Breast epithelium (tissue), 4 donors: Measurements from ENCODE around the gene OXER1. TPM values are rescaled to one million over a fixed set of nuclear protein-coding genes. Genes with fewer than 3 reads are reported as not detected.

Source experiments
- DNase-seq, 2 donors: peaks; one replicate each; pipeline ENCODE4 v3.0.0-alpha.2; 2019; ENCODE audit warnings: low spot score in 2 of 2
- H3K27ac ChIP-seq, 2 donors: fragments of 200-600 bp; sonication (generic) in 1 of 2; one replicate each; pipeline ENCODE4 v1.5.1; 2016 to 2019; ENCODE audit warnings: mild to moderate bottlenecking in 1 of 2
- H3K27me3 ChIP-seq, 2 donors: fragments of 200-600 bp; sonication (generic) in 1 of 2; one replicate each; pipeline versions ENCODE4 v1.5.1 to v1.6.0; 2017 to 2019; ENCODE audit warnings: control low read depth in 1 of 2, mild to moderate bottlenecking in 1 of 2
- H3K36me3 ChIP-seq: fragments of 200-600 bp; one replicate; pipeline ENCODE4 v1.5.1; 2019
- H3K4me1 ChIP-seq, 2 donors: fragments of 200-600 bp; sonication (generic); one replicate each; pipeline ENCODE4 v1.5.1; 2016 to 2019; ENCODE audit warnings: control low read depth in 1 of 2
- H3K4me3 ChIP-seq, 3 donors: fragments of 200-600 bp; sonication (generic); 1 replicate in 2 of 3; 2 replicates in 1 of 3; pipeline ENCODE4 v1.5.1; 2016 to 2019; ENCODE audit warnings: mild to moderate bottlenecking in 3 of 3, moderate library complexity in 2 of 3
- H3K9me3 ChIP-seq, 2 donors: fragments of 200-600 bp; sonication (generic) in 1 of 2; one replicate each; pipeline ENCODE4 v1.5.1; 2016 to 2019; ENCODE audit warnings: control low read depth in 1 of 2
- POLR2A ChIP-seq: fragments of 450-650 bp; IDR thresholded peaks from one replicate; pipeline ENCODE4 v1.6.1; 2016; ENCODE audit warnings: antibody characterized with exemption, mild to moderate bottlenecking, moderate library complexity
- POLR2AphosphoS5 ChIP-seq, 3 donors: sonication (generic); formaldehyde crosslinking; IDR thresholded peaks; one replicate each; pipeline ENCODE4 v1.6.1; 2017; ENCODE audit warnings: antibody characterized with exemption in 3 of 3
- intact Hi-C: fragments of 100-400 bp; cut with DNase I; formaldehyde crosslinking; loops from one replicate; pipeline ENCODE4 v1.15.1; 2023; ENCODE audit warnings: low total_unique reads
- total RNA-seq, 3 donors: library from RNA; depleted of rRNA; stranded (reverse); fragments of >200 nt; gene quantifications; one replicate each; pipeline ENCODE4 v1.1.0, GENCODE V29; 2016
- TF ChIP-seq, protein P1 (sequence below), 3 donors: fragments of 450-650 bp; IDR thresholded peaks; one replicate each; pipeline ENCODE4 v1.5.1; 2016 to 2017; ENCODE audit warnings: antibody characterized with exemption in 3 of 3, mild to moderate bottlenecking in 3 of 3, moderate library complexity in 3 of 3

Gene OXER1
- total RNA-seq, 3 donors from 2014 or later: 0.80 to 1.0 (median 0.98) TPM

DNA sequence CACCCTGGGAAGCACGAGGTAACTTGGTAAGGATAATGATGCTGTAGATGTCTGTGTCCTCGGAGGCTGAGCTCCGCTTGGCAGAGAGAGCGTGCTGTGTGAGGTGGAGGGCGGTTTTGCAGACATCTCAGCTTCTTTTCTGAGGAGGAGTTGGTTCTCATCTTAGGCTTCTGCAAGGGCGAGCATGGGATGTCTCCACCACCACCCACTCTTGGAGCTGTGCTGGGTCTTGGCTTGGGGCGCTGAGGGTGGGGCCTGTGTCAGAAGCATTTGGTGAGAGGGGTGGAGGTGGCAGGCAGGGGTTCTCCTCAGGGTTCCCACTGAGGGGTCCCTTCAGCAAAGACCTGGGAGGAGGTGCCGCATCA lies 9.2 kb downstream of the OXER1 start:
- H3K27ac ChIP-seq: no peak overlapping the region
- no peak for DNase-seq
- intact Hi-C loops: no loop called here

GRCh38 chr2:42754021-42754775 lies 9.7 kb downstream of the OXER1 start:
- no peak for DNase-seq
- Histone ChIP-seq H3K4me3 (no peak overlapping the region), H3K27me3 (no peaks in the 10 kb centered on the region), H3K4me1 (no peaks in the 10 kb centered on the region), H3K27ac (no peak overlapping the region), H3K9me3 (no peaks in the 10 kb centered on the region), H3K36me3 (no peaks in the 10 kb centered on the region)
- TF ChIP-seq POLR2AphosphoS5 (IDR thresholded peaks at IDR 0.05) (no peak), POLR2A (no peak)
- TF ChIP-seq, protein P1, sequence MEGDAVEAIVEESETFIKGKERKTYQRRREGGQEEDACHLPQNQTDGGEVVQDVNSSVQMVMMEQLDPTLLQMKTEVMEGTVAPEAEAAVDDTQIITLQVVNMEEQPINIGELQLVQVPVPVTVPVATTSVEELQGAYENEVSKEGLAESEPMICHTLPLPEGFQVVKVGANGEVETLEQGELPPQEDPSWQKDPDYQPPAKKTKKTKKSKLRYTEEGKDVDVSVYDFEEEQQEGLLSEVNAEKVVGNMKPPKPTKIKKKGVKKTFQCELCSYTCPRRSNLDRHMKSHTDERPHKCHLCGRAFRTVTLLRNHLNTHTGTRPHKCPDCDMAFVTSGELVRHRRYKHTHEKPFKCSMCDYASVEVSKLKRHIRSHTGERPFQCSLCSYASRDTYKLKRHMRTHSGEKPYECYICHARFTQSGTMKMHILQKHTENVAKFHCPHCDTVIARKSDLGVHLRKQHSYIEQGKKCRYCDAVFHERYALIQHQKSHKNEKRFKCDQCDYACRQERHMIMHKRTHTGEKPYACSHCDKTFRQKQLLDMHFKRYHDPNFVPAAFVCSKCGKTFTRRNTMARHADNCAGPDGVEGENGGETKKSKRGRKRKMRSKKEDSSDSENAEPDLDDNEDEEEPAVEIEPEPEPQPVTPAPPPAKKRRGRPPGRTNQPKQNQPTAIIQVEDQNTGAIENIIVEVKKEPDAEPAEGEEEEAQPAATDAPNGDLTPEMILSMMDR (IDR thresholded peaks at IDR 0.05): no peak
- intact Hi-C loops: no loop called here

More for the DNA sequence above, 9.2 kb downstream of the OXER1 start:
- Histone ChIP-seq H3K4me1 (no peaks in the 10 kb centered on the region), H3K4me3 (no peak overlapping the region), H3K36me3 (no peaks in the 10 kb centered on the region), H3K27me3 (no peaks in the 10 kb centered on the region), H3K9me3 (no peaks in the 10 kb centered on the region)
- TF ChIP-seq, protein P1 (IDR thresholded peaks at IDR 0.05): no peak
- TF ChIP-seq POLR2A (no peak), POLR2AphosphoS5 (IDR thresholded peaks at IDR 0.05) (no peak)

DNA sequence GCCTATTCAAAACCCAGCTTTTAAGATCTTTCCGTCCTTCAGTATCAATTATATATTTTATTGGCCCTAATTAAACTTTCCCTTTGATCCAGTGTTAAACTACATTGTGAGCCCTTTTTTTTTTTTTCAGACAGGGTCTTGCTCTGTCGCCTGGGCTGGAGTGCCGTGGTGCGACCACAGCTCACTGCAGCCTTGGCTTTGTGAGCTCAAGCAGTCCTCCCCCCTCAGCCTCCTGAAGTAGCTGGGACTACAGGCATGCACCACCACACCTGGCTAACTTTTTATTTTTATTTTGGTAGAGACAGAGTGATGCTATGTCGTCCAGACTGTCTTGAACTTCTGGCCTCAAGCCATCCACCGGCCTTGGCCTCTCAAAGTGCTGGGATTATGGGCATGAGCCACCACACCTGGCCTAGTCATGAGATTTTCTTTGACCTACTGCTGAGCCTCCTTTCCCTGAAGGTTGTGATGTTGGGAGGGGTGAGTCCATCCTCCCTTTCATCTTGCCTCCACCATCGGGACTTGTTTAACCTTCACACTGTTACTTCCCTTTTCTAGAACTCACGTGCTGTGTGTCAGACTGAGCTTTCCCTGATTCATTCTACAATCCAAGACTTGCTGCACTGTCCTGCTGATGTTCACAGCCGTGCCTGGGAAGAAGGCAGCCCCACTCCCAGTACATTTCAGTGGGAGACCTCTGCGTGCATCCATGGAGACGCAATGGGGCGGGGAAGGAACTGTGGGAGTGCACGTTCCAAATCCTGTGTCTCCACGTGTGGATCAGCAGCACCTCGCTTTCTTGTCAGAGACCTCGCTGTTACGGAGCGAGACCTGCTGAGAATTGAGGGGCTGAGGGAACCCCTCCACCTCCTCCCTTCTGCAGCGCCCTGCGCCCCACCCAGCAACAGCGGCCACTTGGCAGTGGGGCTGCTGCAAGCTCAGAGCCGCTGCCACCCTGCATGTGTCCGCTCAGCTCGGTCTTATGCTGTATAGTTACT lies 10.8 kb downstream of the OXER1 start:
- H3K9me3 ChIP-seq: no peaks in the 10 kb centered on the region
- H3K4me3 ChIP-seq: no peak overlapping the region
- no peaks in the 10 kb centered on the region for H3K36me3 ChIP-seq
- H3K4me1 ChIP-seq: no peaks in the 10 kb centered on the region
- no peaks in the 10 kb centered on the region for H3K27me3 ChIP-seq
- no peak for DNase-seq
- no peak overlapping the region for H3K27ac ChIP-seq
- intact Hi-C loops: no loop called here
- TF ChIP-seq, protein P1 (IDR thresholded peaks at IDR 0.05): no peak
- TF ChIP-seq POLR2A (no peak), POLR2AphosphoS5 (IDR thresholded peaks at IDR 0.05) (no peak)

- Histone ChIP-seq H3K4me1 (no peaks in the 10 kb centered on the region), H3K36me3 (no peaks in the 10 kb centered on the region), H3K27ac (no peak overlapping the region), H3K9me3 (no peaks in the 10 kb centered on the region), H3K4me3 (no peak overlapping the region), H3K27me3 (no peaks in the 10 kb centered on the region)
- TF ChIP-seq POLR2A (no peak), POLR2AphosphoS5 (IDR thresholded peaks at IDR 0.05) (no peak)
- TF ChIP-seq, protein P1 (IDR thresholded peaks at IDR 0.05): no peak
- DNase-seq: no peak
- intact Hi-C loops: no loop called here
Measured at GRCh38 chr2:42752314-42752713, 11.6 kb downstream of the OXER1 start.

GRCh38 chr2:42748840-42749239 lies 15.1 kb downstream of the OXER1 start:
- H3K36me3 ChIP-seq: no peaks in the 10 kb centered on the region
- H3K4me3 ChIP-seq: no peak overlapping the region
- no peak overlapping the region for H3K27ac ChIP-seq
- no peaks in the 10 kb centered on the region for H3K27me3 ChIP-seq
- H3K4me1 ChIP-seq: no peaks in the 10 kb centered on the region
- TF ChIP-seq POLR2A (no peak), POLR2AphosphoS5 (IDR thresholded peaks at IDR 0.05) (no peak)
- TF ChIP-seq, protein P1 (IDR thresholded peaks at IDR 0.05): no peak
- H3K9me3 ChIP-seq: no peaks in the 10 kb centered on the region
- intact Hi-C loops: no loop called here
- DNase-seq: no peak
